Keratinocyte (primary cell): ENCODE data around the gene SLC29A1.

Experiments used
- CTCF ChIP-seq, 3 experiments: IDR thresholded peaks in 1 of 3; conservative IDR thresholded peaks in 1 of 3; optimal IDR thresholded peaks in 1 of 3; 2 replicates in 2 of 3; 3 replicates in 1 of 3; pipeline versions ENCODE3 to v1.5.1; 2011; ENCODE audit warnings: low read length in 3 of 3, mild to moderate bottlenecking in 3 of 3, moderate library complexity in 2 of 3, control low read depth in 1 of 3, inconsistent platforms in 1 of 3; ENCODE audit not compliant: insufficient read depth in 2 of 3; ENCODE audit errors: extremely low read depth in 1 of 3
- EZH2 ChIP-seq: IDR thresholded peaks from one replicate; pipeline ENCODE4 v1.6.1; 2012; ENCODE audit warnings: inconsistent platforms, mild to moderate bottlenecking, low read length, moderate library complexity

- TF ChIP-seq EZH2 (no peak), CTCF (optimal IDR thresholded peaks at IDR 0.05 in 1 of 3, IDR thresholded peaks at IDR 0.05 in 1 of 3, conservative IDR thresholded peaks at IDR 0.05 in 1 of 3; ENCODE audit: extremely low read depth in 1 of 3, insufficient read depth in 2 of 3, low read length in 3 of 3) (no peak)
Observed at GRCh38 chr6:44248579-44248978, 25.2 kb downstream of the SLC29A1 start.
